ENCODE results near the gene GASK1B. TPM values are rescaled to one million over a fixed set of nuclear protein-coding genes. Genes with fewer than 3 reads are reported as not detected.

GASK1B gene
- total and polyA plus RNA-seq, 9 donors = 60.8 to 170 (median 115) TPM

- Histone ChIP-seq H3K36me3 (no peaks in the 10 kb centered on the region), H3K4me3 (no peak overlapping the region), H3K27me3 (no peaks in the 10 kb centered on the region), H3K9me3 (no peaks in the 10 kb centered on the region), H3K4me1 (ENCODE audit: insufficient read depth) (peaks cover 19% of the 10 kb centered on the region), H3K27ac (peak overlapping the region in 1 of 2 donors; percentile 10)
- intact Hi-C loops (cut with DNase I) = loop anchor here in 1 of 4 donors (10.0 kb wide), 1 partner anchor 67 kb away; no protein-coding TSS in a partner anchor
- 9 to 11% (median 11%) methylated on average over 6 of the region's 6 CpGs for WGBS, 3 donors
- TF ChIP-seq POLR2A (IDR thresholded peaks at IDR 0.05) = no peak
- no peak for TF ChIP-seq CTCF (IDR thresholded peaks at IDR 0.05)
- TF ChIP-seq EP300 (IDR thresholded peaks at IDR 0.05) = no peak
- no peak for DNase-seq
These were observed 11.1 kb downstream of the GASK1B start for GRCh38 chr4:158161551-158162354.

GRCh38 chr4:158159718-158160094 is 13.1 kb downstream of the GASK1B start:
- H3K9me3 ChIP-seq = no peaks in the 10 kb centered on the region
- peaks cover 19% of the 10 kb centered on the region for H3K4me1 ChIP-seq (ENCODE audit: insufficient read depth)
- no peak overlapping the region for H3K4me3 ChIP-seq
- intact Hi-C loops (cut with DNase I) = loop anchor here in 1 of 4 donors (10.0 kb wide), 1 partner anchor 65 kb away; no protein-coding TSS in a partner anchor
- no peak for DNase-seq
- 17 to 40% (median 34%) methylated on average over 4 of the region's 4 CpGs for WGBS, 3 donors
- TF ChIP-seq POLR2A (IDR thresholded peaks at IDR 0.05) (no peak), EP300 (IDR thresholded peaks at IDR 0.05) (no peak), CTCF (IDR thresholded peaks at IDR 0.05) (no peak)
- no peaks in the 10 kb centered on the region for H3K36me3 ChIP-seq
- H3K27ac ChIP-seq = no peak overlapping the region
- no peaks in the 10 kb centered on the region for H3K27me3 ChIP-seq

GRCh38 chr4:158159054-158159717 is 13.6 kb downstream of the GASK1B start:
- TF ChIP-seq EP300 (IDR thresholded peaks at IDR 0.05) (no peak), POLR2A (IDR thresholded peaks at IDR 0.05) (no peak), CTCF (IDR thresholded peaks at IDR 0.05) (no peak)
- intact Hi-C loops (cut with DNase I) = no loop called here
- Histone ChIP-seq H3K4me1 (ENCODE audit: insufficient read depth) (peaks cover 19% of the 10 kb centered on the region), H3K4me3 (no peak overlapping the region), H3K27ac (peak overlapping the region in 1 of 2 donors; percentile 5), H3K36me3 (no peaks in the 10 kb centered on the region), H3K27me3 (no peaks in the 10 kb centered on the region), H3K9me3 (no peaks in the 10 kb centered on the region)
- no peak for DNase-seq
- 34 to 37% (median 35%) methylated on average over 3 of the region's 3 CpGs for WGBS, 3 donors

- peaks cover 12% of the 10 kb centered on the region for H3K4me1 ChIP-seq (ENCODE audit: insufficient read depth)
- WGBS, 3 donors = 39 to 49% (median 43%) methylated on average over 4 of the region's 4 CpGs
- H3K9me3 ChIP-seq = no peaks in the 10 kb centered on the region
- peak overlapping the region in 1 of 2 donors; percentile 10 for H3K27ac ChIP-seq
- no peak for DNase-seq
- TF ChIP-seq EP300 (IDR thresholded peaks at IDR 0.05) (no peak), POLR2A (IDR thresholded peaks at IDR 0.05) (no peak), CTCF (IDR thresholded peaks at IDR 0.05) (no peak)
- no peaks in the 10 kb centered on the region for H3K27me3 ChIP-seq
- intact Hi-C loops (cut with DNase I) = no loop called here
- H3K4me3 ChIP-seq = no peak overlapping the region
- H3K36me3 ChIP-seq = no peaks in the 10 kb centered on the region
These were observed 15.4 kb downstream of the GASK1B start for GRCh38 chr4:158157412-158157811.

All from ovary (tissue), 9 donors.